K562 (cell line): ENCODE measurements around the gene TSPAN18. TPM values are rescaled to one million over a fixed set of nuclear protein-coding genes. Genes with fewer than 3 reads are reported as not detected.

ENCODE experiments used
- BRD9 ChIP-seq: fragments of 450-650 bp; IDR thresholded peaks from 2 replicates; pipeline ENCODE4 v1.6.1; 2018; ENCODE audit warnings: low read depth; ENCODE audit not compliant: partially characterized antibody
- BRF1 ChIP-seq: IDR thresholded peaks from 3 replicates; pipeline ENCODE4 v1.6.1; 2011; ENCODE audit warnings: borderline replicate concordance, mild to moderate bottlenecking; ENCODE audit not compliant: insufficient read length; ENCODE audit errors: extremely low read depth
- ELF1 ChIP-seq: fragments of 200-800 bp; sonication (Bioruptor generic); IDR thresholded peaks from 2 replicates; pipeline ENCODE4 v1.6.1; 2016; ENCODE audit warnings: missing genetic modification characterization, missing compliant biosample characterization
- FOXP4 ChIP-seq: sonication (generic); formaldehyde crosslinking; IDR thresholded peaks from 2 replicates; pipeline ENCODE4 v1.8.0; 2022; ENCODE audit warnings: mild to moderate bottlenecking, missing genetic modification reagents, borderline replicate concordance
- MTA2 ChIP-seq: fragments of 450-650 bp; IDR thresholded peaks from 2 replicates; pipeline ENCODE4 v1.6.1; 2016; ENCODE audit warnings: low read depth
- RAD21 ChIP-seq, 2 experiments: fragments of 250-450 bp in 1 of 2; fragments of 450-650 bp in 1 of 2; sonication (Bioruptor Pico) in 1 of 2; formaldehyde crosslinking in 1 of 2; IDR thresholded peaks in 1 of 2; conservative IDR thresholded peaks in 1 of 2; 2 replicates each; pipeline versions ENCODE4 v1.4.0 to v1.8.0; 2020 to 2022; ENCODE audit warnings: mild to moderate bottlenecking in 2 of 2, moderate library complexity in 1 of 2
- SIN3A ChIP-seq, 2 experiments: fragments of 150-350 bp in 1 of 2; IDR thresholded peaks; 2 replicates each; pipeline ENCODE4 v1.6.1; 2011 to 2016; ENCODE audit warnings: borderline replicate concordance in 2 of 2, low read depth in 2 of 2, low read length in 2 of 2, mild to moderate bottlenecking in 2 of 2, moderate library complexity in 2 of 2; ENCODE audit not compliant: control insufficient read depth in 1 of 2
- SRSF1 ChIP-seq: fragments of 200-400 bp; formaldehyde crosslinking; IDR thresholded peaks from 2 replicates; pipeline ENCODE4 v1.6.1; 2017; ENCODE audit warnings: mild to moderate bottlenecking, low read depth, low read length, moderate library complexity
- ZFP1 ChIP-seq: fragments of 450-650 bp; formaldehyde crosslinking; IDR thresholded peaks from 2 replicates; pipeline ENCODE4 v1.4.0; 2020; ENCODE audit warnings: mild to moderate bottlenecking, mixed read lengths
- ZNF212 ChIP-seq: fragments of 450-650 bp; formaldehyde crosslinking; IDR thresholded peaks from 2 replicates; pipeline ENCODE4 v1.4.0; 2020; ENCODE audit warnings: mild to moderate bottlenecking
- ZNF263 ChIP-seq: sonication (generic); formaldehyde crosslinking; IDR thresholded peaks from 2 replicates; pipeline ENCODE4 v1.8.0; 2022; ENCODE audit warnings: mild to moderate bottlenecking, missing genetic modification reagents, borderline replicate concordance
- polyA plus RNA-seq, 8 experiments: library from polyadenylated mRNA; depleted of rRNA in 4 of 8; stranded (reverse) in 5 of 8; unstranded in 3 of 8; fragments of >200 nt; fragmentation: Nextera tagmentation in 2 of 8; fragmentation: Illumina TruSeq in 1 of 8; extraction: Ambion mirVana in 2 of 8; extraction: Trizol in 1 of 8; gene quantifications; 2 replicates each; pipeline versions ENCODE4 v1.2.1 to v1.2.3, GENCODE V29; 2011 to 2014; ENCODE audit warnings: inconsistent platforms in 1 of 8, missing spikeins in 1 of 8
- total RNA-seq, 7 experiments: library from RNA; depleted of rRNA in 6 of 7; stranded (reverse); fragments of >200 nt in 6 of 7; fragmentation: Illumina TruSeq in 2 of 7; extraction: Trizol in 2 of 7; gene quantifications; 2 replicates each; pipeline versions ENCODE4 v1.2.1 to v1.2.3, GENCODE V29; 2011 to 2021; ENCODE audit warnings: low replicate concordance in 1 of 7
- TF ChIP-seq, protein P1 (sequence below): sonication (generic); formaldehyde crosslinking; IDR thresholded peaks from 2 replicates; pipeline ENCODE4 v1.8.1; 2023; ENCODE audit warnings: mild to moderate bottlenecking, missing genetic modification reagents
- TF ChIP-seq, protein P2 (sequence below): sonication (generic); formaldehyde crosslinking; IDR thresholded peaks from 2 replicates; pipeline ENCODE4 v1.8.1; 2023; ENCODE audit warnings: mild to moderate bottlenecking, missing genetic modification reagents, moderate library complexity
- TF ChIP-seq, protein P3 (sequence below): fragments of 450-650 bp; IDR thresholded peaks from 2 replicates; pipeline ENCODE4 v1.6.1; 2016; ENCODE audit warnings: borderline replicate concordance

Gene TSPAN18
- total and polyA plus RNA-seq, 9 of the 15 experiments (the other 6 are each of a cell fraction or from before 2014, with no cell fraction given): 0.17 to 0.35 (median 0.22) TPM; not detected in 4

DNA sequence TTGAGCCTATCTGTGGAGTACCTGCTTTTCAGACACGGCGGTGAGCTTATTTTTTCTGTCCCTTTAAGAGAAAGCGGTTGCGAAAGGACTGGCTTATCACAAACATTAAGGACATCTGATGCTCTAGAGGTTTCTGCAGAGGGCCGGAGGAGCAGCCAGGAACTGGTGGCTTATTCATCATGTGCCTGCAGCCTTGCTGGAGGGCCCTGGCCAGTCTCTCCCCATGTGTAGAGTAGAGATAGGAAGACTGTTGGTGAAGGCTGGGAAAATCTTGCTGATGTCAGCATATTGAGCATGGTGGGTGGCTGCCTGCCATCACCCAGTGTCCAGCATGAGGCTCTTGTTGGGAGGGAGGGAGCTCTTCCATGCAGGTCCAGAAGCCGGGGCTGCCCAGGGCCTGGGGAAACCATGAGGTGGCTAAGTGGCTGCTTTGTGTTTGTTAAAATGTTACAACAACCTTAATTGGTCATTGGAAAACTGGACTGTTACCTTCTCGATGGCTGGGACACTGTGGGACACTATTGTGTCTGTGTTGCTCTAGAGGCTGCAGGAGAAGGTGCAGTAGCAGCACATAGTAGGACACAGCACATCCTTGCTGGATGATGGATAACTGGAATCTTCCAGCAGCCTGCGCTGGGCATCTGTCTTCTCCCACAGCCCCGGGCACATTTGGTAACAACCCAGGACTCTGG is 54.3 kb downstream of the TSPAN18 start (continued):
- TF ChIP-seq, protein P1, sequence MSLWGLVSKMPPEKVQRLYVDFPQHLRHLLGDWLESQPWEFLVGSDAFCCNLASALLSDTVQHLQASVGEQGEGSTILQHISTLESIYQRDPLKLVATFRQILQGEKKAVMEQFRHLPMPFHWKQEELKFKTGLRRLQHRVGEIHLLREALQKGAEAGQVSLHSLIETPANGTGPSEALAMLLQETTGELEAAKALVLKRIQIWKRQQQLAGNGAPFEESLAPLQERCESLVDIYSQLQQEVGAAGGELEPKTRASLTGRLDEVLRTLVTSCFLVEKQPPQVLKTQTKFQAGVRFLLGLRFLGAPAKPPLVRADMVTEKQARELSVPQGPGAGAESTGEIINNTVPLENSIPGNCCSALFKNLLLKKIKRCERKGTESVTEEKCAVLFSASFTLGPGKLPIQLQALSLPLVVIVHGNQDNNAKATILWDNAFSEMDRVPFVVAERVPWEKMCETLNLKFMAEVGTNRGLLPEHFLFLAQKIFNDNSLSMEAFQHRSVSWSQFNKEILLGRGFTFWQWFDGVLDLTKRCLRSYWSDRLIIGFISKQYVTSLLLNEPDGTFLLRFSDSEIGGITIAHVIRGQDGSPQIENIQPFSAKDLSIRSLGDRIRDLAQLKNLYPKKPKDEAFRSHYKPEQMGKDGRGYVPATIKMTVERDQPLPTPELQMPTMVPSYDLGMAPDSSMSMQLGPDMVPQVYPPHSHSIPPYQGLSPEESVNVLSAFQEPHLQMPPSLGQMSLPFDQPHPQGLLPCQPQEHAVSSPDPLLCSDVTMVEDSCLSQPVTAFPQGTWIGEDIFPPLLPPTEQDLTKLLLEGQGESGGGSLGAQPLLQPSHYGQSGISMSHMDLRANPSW (CRISPR knock-in tag): no peak
- TF ChIP-seq ZNF263 (no peak), ZNF212 (no peak), SRSF1 (no peak), MTA2 (peak; percentile 92), ZFP1 (CRISPR knock-in tag) (no peak), BRF1 (no peak), FOXP4 (CRISPR knock-in tag) (no peak), ELF1 (tag) (no peak; the same call in 1 of the 2 replicates), BRD9 (no peak), SIN3A (IDR thresholded peaks at IDR 0.05; ENCODE audit: borderline replicate concordance in 2 of 2, control insufficient read depth in 1 of 2, low read depth in 2 of 2, low read length in 2 of 2) (no peak), RAD21 (CRISPR knock-in tag; conservative IDR thresholded peaks at IDR 0.05 in 1 of 2, IDR thresholded peaks at IDR 0.05 in 1 of 2) (peak in 1 of 2 experiments; percentile 24; a peak in 1 of 4 replicates)
- TF ChIP-seq, protein P2, sequence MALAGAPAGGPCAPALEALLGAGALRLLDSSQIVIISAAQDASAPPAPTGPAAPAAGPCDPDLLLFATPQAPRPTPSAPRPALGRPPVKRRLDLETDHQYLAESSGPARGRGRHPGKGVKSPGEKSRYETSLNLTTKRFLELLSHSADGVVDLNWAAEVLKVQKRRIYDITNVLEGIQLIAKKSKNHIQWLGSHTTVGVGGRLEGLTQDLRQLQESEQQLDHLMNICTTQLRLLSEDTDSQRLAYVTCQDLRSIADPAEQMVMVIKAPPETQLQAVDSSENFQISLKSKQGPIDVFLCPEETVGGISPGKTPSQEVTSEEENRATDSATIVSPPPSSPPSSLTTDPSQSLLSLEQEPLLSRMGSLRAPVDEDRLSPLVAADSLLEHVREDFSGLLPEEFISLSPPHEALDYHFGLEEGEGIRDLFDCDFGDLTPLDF: no peak
- TF ChIP-seq, protein P3, sequence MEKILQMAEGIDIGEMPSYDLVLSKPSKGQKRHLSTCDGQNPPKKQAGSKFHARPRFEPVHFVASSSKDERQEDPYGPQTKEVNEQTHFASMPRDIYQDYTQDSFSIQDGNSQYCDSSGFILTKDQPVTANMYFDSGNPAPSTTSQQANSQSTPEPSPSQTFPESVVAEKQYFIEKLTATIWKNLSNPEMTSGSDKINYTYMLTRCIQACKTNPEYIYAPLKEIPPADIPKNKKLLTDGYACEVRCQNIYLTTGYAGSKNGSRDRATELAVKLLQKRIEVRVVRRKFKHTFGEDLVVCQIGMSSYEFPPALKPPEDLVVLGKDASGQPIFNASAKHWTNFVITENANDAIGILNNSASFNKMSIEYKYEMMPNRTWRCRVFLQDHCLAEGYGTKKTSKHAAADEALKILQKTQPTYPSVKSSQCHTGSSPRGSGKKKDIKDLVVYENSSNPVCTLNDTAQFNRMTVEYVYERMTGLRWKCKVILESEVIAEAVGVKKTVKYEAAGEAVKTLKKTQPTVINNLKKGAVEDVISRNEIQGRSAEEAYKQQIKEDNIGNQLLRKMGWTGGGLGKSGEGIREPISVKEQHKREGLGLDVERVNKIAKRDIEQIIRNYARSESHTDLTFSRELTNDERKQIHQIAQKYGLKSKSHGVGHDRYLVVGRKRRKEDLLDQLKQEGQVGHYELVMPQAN: no peak
